ENCODE measurements around the gene MAK. TPM values are rescaled to one million over a fixed set of nuclear protein-coding genes. Genes with fewer than 3 reads are reported as not detected.

The MAK gene
- polyA plus RNA-seq, 1 donor from 2014 or later: not detected

DNA sequence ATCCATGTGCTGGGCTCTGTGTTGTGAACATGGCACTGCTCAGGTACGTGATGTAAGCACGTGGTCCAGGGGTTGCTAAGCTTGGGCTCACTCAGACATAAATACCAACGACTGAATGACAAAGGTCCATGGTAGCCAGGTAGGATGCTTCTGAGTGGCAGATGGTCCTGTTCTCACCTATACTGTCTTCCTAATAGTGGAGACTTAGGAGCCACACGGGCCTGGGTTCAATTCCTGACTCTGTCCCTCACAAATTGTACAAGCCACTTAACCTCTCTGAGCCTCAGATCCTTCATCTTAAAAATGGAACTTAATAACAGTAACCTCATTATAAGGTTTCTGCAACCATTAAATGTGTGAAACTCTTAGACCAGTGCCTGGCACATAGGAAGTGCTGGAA is 36.7 kb upstream of the MAK start:
- no peak for TF ChIP-seq SMC3 (conservative IDR thresholded peaks at IDR 0.05; ENCODE audit: poor library complexity)
- no peak for TF ChIP-seq REST (IDR thresholded peaks at IDR 0.05; ENCODE audit: borderline replicate concordance)
- TF ChIP-seq TAF1 (IDR thresholded peaks at IDR 0.05; ENCODE audit: low read depth): no peak
- no peak for TF ChIP-seq POLR2AphosphoS5 (IDR thresholded peaks at IDR 0.05)
- TF ChIP-seq MXI1 (conservative IDR thresholded peaks at IDR 0.05; ENCODE audit: poor library complexity, severe bottlenecking): no peak
- no peak for TF ChIP-seq RAD21 (conservative IDR thresholded peaks at IDR 0.05)
- TF ChIP-seq EP300 (conservative IDR thresholded peaks at IDR 0.05; ENCODE audit: poor library complexity, severe bottlenecking): no peak
- no peak for TF ChIP-seq EZH2 (IDR thresholded peaks at IDR 0.05; ENCODE audit: borderline replicate concordance, insufficient read depth, low read length, poor library complexity, severe bottlenecking)
- TF ChIP-seq CTCF (IDR thresholded peaks at IDR 0.05; ENCODE audit: poor library complexity, severe bottlenecking): no peak
- H3K9me3 ChIP-seq (ENCODE audit: low read length): no peaks in the 10 kb centered on the region
- peaks cover 6% of the 10 kb centered on the region for H3K27me3 ChIP-seq (ENCODE audit: insufficient read depth, low read depth, low read length)
- no peak overlapping the region for H3K4me2 ChIP-seq (ENCODE audit: low read length)
- H2AFZ ChIP-seq (ENCODE audit: low read depth, low read length): no peak overlapping the region
- no peak overlapping the region for H3K9ac ChIP-seq (ENCODE audit: low read length)
- no peaks in the 10 kb centered on the region for H4K20me1 ChIP-seq (ENCODE audit: insufficient read depth)
- H3K36me3 ChIP-seq (ENCODE audit: insufficient read depth, low read length): no peaks in the 10 kb centered on the region
- no peaks in the 10 kb centered on the region for H3F3A ChIP-seq (ENCODE audit: insufficient read depth, low read length, poor library complexity, severe bottlenecking)
- H3K4me3 ChIP-seq (ENCODE audit: low read length): no peak overlapping the region
- H3K27ac ChIP-seq (ENCODE audit: low read length): no peak overlapping the region
- H3K9me2 ChIP-seq (ENCODE audit: insufficient read depth, low read length): no peaks in the 10 kb centered on the region
- H3K79me2 ChIP-seq (replicated peaks; ENCODE audit: insufficient read depth, low read length): no peaks in the 10 kb centered on the region

DNA sequence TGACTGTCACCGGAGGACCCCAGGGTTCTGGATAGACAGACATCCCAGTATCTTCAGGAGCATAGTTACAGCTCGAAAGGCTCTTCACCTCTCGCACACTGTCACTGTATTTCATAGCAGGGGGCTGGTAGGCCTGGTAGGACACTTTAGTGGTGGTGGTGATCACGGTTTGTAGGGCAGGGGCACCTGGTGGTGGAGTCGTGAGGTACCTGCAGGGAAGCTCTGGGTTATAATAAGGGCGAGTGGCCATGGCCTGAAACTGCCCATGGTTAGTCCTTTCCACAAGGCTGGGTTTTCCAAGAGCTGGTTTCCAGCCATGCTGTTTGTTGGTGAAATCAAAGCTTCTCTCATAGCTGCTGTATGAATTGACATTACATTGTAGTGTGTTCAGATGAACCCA is 35.9 kb upstream of the MAK start:
- H3K4me3 ChIP-seq (ENCODE audit: low read length): no peak overlapping the region
- H2AFZ ChIP-seq (ENCODE audit: low read depth, low read length): no peak overlapping the region
- no peaks in the 10 kb centered on the region for H3K9me2 ChIP-seq (ENCODE audit: insufficient read depth, low read length)

More for the DNA sequence above, 35.9 kb upstream of the MAK start:
- Histone ChIP-seq H3K27me3 (ENCODE audit: insufficient read depth, low read depth, low read length) (no peaks in the 10 kb centered on the region), H3K36me3 (ENCODE audit: insufficient read depth, low read length) (no peaks in the 10 kb centered on the region), H3K79me2 (replicated peaks; ENCODE audit: insufficient read depth, low read length) (no peaks in the 10 kb centered on the region), H3K27ac (ENCODE audit: low read length) (no peak overlapping the region), H3K4me2 (ENCODE audit: low read length) (no peak overlapping the region), H3F3A (ENCODE audit: insufficient read depth, low read length, poor library complexity, severe bottlenecking) (no peaks in the 10 kb centered on the region), H4K20me1 (ENCODE audit: insufficient read depth) (no peaks in the 10 kb centered on the region), H3K9me3 (ENCODE audit: low read length) (no peaks in the 10 kb centered on the region), H3K9ac (ENCODE audit: low read length) (no peak overlapping the region)
- no peak for TF ChIP-seq SMC3 (conservative IDR thresholded peaks at IDR 0.05; ENCODE audit: poor library complexity)
- TF ChIP-seq RAD21 (conservative IDR thresholded peaks at IDR 0.05): no peak
- no peak for TF ChIP-seq EZH2 (IDR thresholded peaks at IDR 0.05; ENCODE audit: borderline replicate concordance, insufficient read depth, low read length, poor library complexity, severe bottlenecking)
- no peak for TF ChIP-seq TAF1 (IDR thresholded peaks at IDR 0.05; ENCODE audit: low read depth)
- TF ChIP-seq EP300 (conservative IDR thresholded peaks at IDR 0.05; ENCODE audit: poor library complexity, severe bottlenecking): no peak
- no peak for TF ChIP-seq POLR2AphosphoS5 (IDR thresholded peaks at IDR 0.05)
- TF ChIP-seq CTCF (IDR thresholded peaks at IDR 0.05; ENCODE audit: poor library complexity, severe bottlenecking): no peak
- no peak for TF ChIP-seq REST (IDR thresholded peaks at IDR 0.05; ENCODE audit: borderline replicate concordance)
- no peak for TF ChIP-seq MXI1 (conservative IDR thresholded peaks at IDR 0.05; ENCODE audit: poor library complexity, severe bottlenecking)
